Activated naive CD4-positive, alpha-beta T cell treated with anti-CD3 and anti-CD28 coated beads for 36 hours (primary cell): ENCODE data around the gene SYNE2. TPM values are rescaled to one million over a fixed set of nuclear protein-coding genes. Genes with fewer than 3 reads are reported as not detected.
"Not testable (repeated sequence)": the region's sequence is repeated elsewhere in the genome, so short reads cannot be mapped to it uniquely, and the experiment has no call there.

Experiments
- CTCF ChIA-PET: fragments of 350-600 bp; sonication (Branson Sonifier 250); formaldehyde crosslinking; loops from one replicate; lab custom pipeline; 2021; ENCODE audit warnings: antibody characterized with exemption; lab: Charles Lee
- DNase-seq: peaks from one replicate; pipeline ENCODE4 v3.0.0-alpha.2; 2020
- H3K27ac Mint-ChIP-seq: one replicate; pipeline ENCODE4 v1.8.0; 2021; ENCODE audit warnings: mild to moderate bottlenecking, mixed read lengths
- H3K27me3 Mint-ChIP-seq: one replicate; pipeline ENCODE4 v1.8.0; 2021; ENCODE audit warnings: low read depth, mixed read lengths
- H3K36me3 Mint-ChIP-seq: one replicate; pipeline ENCODE4 v1.8.0; 2021; ENCODE audit warnings: low read depth, mixed read lengths
- H3K4me1 Mint-ChIP-seq: one replicate; pipeline ENCODE4 v1.8.0; 2021; ENCODE audit warnings: low read depth, mixed read lengths
- H3K4me3 Mint-ChIP-seq: one replicate; pipeline ENCODE4 v1.8.0; 2021; ENCODE audit warnings: mild to moderate bottlenecking, moderate library complexity, mixed read lengths
- H3K9me3 Mint-ChIP-seq: one replicate; pipeline ENCODE4 v1.8.0; 2021; ENCODE audit warnings: mixed read lengths
- intact Hi-C: fragments of 100-400 bp; cut with micrococcal nuclease; formaldehyde crosslinking; loops from one replicate; pipeline ENCODE4 v1.15.1; 2023
- total RNA-seq, 2 experiments: library from RNA; stranded (reverse); gene quantifications; one replicate each; pipeline ENCODE4 v1.2.3, GENCODE V29; 2021

Gene SYNE2
- total RNA-seq, 2 experiments from 2014 or later, result 22.1 to 22.3 TPM

DNA sequence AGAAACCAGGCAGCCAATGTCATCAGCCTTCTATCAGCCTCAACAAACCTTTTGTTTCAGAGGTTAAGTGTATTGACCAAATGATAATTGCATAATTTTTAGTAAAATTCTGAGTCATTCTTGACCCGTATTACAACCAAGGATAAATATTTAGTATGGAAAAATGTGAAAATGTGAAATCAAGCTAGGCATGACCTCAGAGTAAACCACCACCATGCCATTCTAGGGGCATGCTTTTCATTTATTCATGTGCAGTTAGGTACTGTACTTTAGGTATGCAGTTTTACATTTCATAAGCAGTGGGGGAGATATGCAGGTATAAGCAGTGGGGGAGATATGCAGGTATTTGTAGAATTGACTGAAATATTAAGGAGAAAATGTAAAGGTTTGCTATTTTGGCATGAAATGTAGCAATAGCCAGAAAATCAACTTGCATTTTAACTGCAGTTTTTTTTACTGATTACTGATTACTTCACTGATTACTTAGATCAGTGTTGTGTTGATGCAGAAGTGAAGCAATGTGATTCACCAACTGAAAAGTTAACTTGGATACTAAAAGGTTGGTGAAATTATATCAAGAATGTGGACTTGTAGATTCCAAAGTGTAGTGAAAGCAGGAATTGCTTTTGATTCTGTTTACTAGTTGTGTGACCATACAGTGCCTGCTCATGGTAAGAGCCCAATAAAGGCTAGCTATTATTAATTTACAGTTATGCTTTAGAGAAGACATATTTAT, 257.2 kb downstream of the SYNE2 start:
- intact Hi-C loops, result no loop called here
- H3K27me3 Mint-ChIP-seq, result no peaks in the 10 kb centered on the region
- no peaks in the 10 kb centered on the region for H3K4me1 Mint-ChIP-seq
- H3K9me3 Mint-ChIP-seq, result no peaks in the 10 kb centered on the region
- DNase-seq, result no peak
- H3K27ac Mint-ChIP-seq, result no peak overlapping the region
- H3K4me3 Mint-ChIP-seq, result no peak overlapping the region
- H3K36me3 Mint-ChIP-seq, result peaks cover 8% of the 10 kb centered on the region
- CTCF ChIA-PET, result no interaction called here

DNA sequence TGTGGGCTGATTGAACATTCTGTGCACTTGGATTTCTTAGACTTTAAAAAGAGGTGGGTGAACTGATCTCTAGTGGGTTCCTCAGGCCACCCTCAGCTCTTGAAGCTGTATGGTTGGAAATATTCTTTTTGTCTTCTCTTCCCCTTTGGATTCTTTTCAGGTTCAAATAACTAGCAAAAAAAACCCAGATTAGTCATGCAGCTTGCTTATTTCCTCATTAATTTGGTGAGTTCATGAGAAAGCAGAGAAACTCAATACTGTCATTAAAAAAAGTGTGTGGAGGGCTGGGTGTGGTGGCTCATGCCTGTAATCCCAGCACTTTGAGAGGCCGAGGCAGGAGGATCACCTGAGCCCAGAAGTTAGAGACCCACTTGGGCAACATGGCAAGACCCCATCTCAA, 258.0 kb downstream of the SYNE2 start:
- Mint-ChIP-seq H3K27ac (no peak overlapping the region), H3K27me3 (no peaks in the 10 kb centered on the region), H3K4me1 (no peaks in the 10 kb centered on the region), H3K4me3 (no peak overlapping the region), H3K9me3 (no peaks in the 10 kb centered on the region), H3K36me3 (peaks cover 8% of the 10 kb centered on the region)
- CTCF ChIA-PET, result no interaction called here
- intact Hi-C loops, result no loop called here
- no peak for DNase-seq

DNA sequence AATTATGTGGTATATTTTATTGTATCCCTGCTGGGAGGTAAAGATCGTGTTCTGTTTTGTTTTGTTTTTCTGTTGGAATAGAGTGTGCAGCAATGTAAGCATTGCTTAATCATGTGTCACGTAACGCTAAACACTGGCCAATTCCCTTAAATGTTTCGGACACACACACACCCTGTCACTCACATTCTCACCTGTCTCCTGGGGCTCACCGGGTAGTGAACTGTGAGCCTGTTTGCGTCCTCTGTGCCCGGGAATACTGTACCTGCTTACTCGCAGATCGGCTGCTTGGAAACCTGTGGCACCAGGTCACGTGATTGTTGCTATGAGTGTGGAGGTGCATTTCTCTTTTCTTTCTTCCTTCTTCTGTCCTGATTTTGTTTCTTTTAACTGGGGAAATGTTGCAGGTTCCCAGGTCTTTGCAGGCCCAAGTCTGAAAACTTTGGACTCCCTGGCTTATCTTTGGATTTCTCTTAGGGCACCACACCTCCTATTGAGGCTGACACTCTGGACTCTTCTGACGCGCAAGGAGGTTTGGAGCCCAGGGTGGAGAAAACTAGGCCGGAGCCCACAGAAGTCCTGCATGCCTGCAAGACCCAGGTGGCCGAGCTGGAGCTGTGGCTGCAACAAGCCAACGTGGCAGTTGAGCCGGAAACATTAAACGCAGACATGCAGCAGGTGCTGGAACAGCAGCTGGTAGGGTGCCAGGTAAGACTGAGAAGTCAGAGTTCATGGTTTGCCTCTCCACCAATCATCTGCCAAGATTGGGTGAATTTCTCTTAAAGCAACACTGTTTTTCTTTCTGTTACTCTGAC, 260.3 kb downstream of the SYNE2 start:
- CTCF ChIA-PET, result interaction anchor here (0.6 kb wide), 1 partner anchor 660 kb away, joined by 3 read pairs; no protein-coding TSS in a partner anchor
- no peak for DNase-seq
- H3K36me3 Mint-ChIP-seq, result peaks cover 8% of the 10 kb centered on the region
- no peaks in the 10 kb centered on the region for H3K9me3 Mint-ChIP-seq
- intact Hi-C loops, result no loop called here
- H3K4me1 Mint-ChIP-seq, result no peaks in the 10 kb centered on the region
- no peak overlapping the region for H3K4me3 Mint-ChIP-seq
- H3K27me3 Mint-ChIP-seq, result no peaks in the 10 kb centered on the region
- H3K27ac Mint-ChIP-seq, result no peak overlapping the region

DNA sequence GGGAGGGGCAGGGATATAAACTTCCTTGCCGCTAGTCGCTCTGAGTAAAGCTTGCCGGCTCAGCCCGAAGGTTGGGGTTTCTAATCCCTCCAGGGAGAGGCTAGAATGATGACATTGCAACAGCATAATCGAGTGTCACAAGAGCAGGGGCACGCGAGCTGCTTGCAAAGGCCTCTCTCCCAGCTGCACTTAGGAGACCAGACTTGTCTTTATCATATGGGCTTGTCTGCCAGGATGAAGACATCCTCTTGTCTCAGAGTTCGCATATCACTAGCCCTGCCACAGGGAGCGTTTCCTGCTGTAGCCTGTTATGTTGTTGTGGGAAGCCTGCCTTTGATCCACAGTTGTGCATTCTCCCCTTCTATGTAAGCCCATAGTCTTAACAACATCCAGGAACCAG, 261.4 kb downstream of the SYNE2 start:
- no peak overlapping the region for H3K27ac Mint-ChIP-seq
- no peak for DNase-seq
- peaks cover 9% of the 10 kb centered on the region for H3K36me3 Mint-ChIP-seq
- CTCF ChIA-PET, result interaction anchor here (0.6 kb wide), 1 partner anchor 658 kb away, joined by 3 read pairs; no protein-coding TSS in a partner anchor
- no peaks in the 10 kb centered on the region for H3K9me3 Mint-ChIP-seq
- no peak overlapping the region for H3K4me3 Mint-ChIP-seq
- intact Hi-C loops, result no loop called here
- H3K27me3 Mint-ChIP-seq, result no peaks in the 10 kb centered on the region
- H3K4me1 Mint-ChIP-seq, result no peaks in the 10 kb centered on the region

DNA sequence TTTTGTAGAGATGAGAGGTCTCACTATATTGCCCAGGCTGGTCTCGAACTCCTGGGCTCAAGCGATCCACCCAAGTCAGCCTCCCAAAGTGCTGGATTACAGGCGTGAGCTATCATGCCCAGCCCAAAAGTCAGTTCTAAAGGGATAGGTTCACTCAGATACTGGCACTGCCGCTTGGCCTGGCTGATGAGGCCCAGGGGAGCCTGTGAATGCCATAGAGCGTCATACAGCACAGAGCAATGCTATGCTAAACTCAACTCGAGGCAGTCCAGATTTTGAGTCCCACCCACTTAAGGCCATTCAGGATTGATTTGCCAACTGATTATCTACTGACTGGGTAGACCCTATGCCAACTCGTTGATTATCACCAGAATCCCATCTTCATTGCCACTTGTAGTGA, 262.0 kb downstream of the SYNE2 start:
- DNase-seq, result no peak
- H3K9me3 Mint-ChIP-seq, result no peaks in the 10 kb centered on the region
- intact Hi-C loops, result no loop called here
- no peak overlapping the region for H3K4me3 Mint-ChIP-seq
- H3K36me3 Mint-ChIP-seq, result peaks cover 10% of the 10 kb centered on the region
- no peaks in the 10 kb centered on the region for H3K27me3 Mint-ChIP-seq
- H3K27ac Mint-ChIP-seq, result no peak overlapping the region
- CTCF ChIA-PET, result interaction anchor here (0.6 kb wide), 1 partner anchor 36 kb away, joined by 3 read pairs; no protein-coding TSS in a partner anchor
- H3K4me1 Mint-ChIP-seq, result peaks cover 2% of the 10 kb centered on the region

DNA sequence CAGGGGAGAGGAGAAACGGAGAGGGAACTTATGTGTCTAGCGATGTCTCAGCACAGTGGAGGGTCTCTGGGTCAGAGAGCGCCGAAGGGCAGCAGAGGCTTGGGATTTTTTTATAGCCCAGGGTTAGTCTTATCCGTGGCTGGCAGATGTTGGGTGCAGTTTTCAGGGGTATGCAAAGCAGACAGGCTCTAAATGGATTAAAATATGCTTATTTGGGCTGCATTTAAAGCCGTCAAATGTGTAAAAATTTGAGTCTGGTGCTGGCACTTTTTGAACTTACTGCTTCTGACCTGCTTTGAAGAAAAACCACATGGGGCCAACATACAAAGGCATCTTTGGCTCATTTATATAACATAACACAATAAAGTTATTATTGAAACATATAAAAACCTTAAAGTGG, 262.6 kb downstream of the SYNE2 start:
- CTCF ChIA-PET, result no interaction called here
- Mint-ChIP-seq H3K9me3 (no peaks in the 10 kb centered on the region), H3K27me3 (no peaks in the 10 kb centered on the region), H3K36me3 (peaks cover 10% of the 10 kb centered on the region), H3K4me3 (no peak overlapping the region), H3K27ac (no peak overlapping the region), H3K4me1 (peaks cover 2% of the 10 kb centered on the region)
- DNase-seq, result no peak
- intact Hi-C loops, result no loop called here

DNA sequence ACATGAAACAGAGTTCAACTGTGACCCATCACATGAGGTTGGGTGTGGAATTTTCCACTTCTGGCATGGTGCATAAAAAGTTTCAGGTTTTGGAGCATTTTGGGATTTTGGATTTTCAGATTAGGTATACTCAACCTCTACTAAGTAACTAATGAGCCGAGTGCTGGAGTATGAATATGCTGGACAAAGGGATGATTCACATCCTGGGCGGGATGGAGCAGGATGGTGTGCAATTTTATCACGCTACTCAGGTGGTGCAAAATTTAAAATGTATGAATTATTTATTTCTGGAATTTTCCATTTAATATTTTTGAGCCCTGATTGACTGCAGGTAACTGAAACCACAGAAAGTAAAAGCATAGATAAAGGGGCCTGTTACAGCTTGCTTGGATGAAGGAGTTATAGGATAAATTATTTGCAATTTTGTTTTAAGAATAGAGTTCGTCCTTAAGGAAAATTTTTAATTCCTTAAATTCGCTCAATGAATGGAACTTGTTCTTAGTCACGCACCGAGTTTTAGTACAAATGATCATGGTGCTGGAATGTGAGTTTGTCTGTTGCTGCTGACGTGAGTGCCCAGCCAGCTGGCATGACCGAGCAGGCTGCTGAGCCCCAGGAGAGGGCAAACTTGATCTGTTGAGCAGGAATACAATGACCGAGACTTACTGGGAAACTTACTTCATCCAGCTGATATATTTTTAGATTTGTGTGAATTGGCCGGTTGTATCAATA, 265.0 kb downstream of the SYNE2 start:
- Mint-ChIP-seq H3K9me3 (no peaks in the 10 kb centered on the region), H3K27me3 (no peaks in the 10 kb centered on the region), H3K4me3 (no peak overlapping the region), H3K27ac (no peak overlapping the region), H3K36me3 (peaks cover 14% of the 10 kb centered on the region), H3K4me1 (peaks cover 2% of the 10 kb centered on the region)
- no peak for DNase-seq
- intact Hi-C loops, result no loop called here
- CTCF ChIA-PET, result no interaction called here

DNA sequence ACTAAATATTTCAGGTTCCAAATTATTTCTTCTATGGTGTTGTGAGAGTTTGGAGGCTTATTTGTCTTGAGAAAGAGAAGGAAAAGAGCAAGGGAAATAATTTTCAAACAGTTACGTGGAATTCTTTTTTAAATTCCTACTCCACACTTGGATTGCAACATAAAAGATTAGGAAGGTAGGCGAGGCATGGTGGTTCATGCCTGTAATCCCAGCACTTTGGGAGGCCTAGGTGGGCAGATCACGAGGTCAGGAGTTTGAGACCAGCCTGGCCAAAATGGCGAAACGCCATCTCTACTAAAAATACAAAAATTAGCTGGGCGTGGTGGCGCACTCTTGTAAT, 265.6 kb downstream of the SYNE2 start:
- CTCF ChIA-PET, H3K4me3 Mint-ChIP-seq, intact Hi-C loops, H3K27me3 Mint-ChIP-seq, H3K4me1 Mint-ChIP-seq, DNase-seq, H3K27ac Mint-ChIP-seq, H3K9me3 Mint-ChIP-seq: not testable (repeated sequence)
- peaks cover 12% of the 10 kb centered on the region for H3K36me3 Mint-ChIP-seq

DNA sequence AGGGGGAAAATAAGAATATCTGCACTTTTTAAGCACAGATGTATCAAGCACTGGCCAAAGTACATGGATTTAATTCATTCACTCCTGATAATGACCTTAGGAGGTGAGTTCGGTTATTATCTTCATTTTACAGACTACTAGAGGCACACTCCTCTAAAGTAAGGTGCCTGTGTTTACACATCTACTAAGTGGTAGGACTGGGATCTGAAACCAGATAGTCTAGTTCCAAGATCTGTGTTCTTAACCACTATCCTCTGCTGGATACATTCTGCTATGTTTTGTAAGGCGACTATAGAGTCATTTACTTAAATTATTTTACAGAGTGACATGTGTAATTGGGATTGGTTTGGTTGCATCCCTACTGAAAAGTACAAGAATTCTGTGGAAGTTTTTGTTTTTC, 266.1 kb downstream of the SYNE2 start:
- H3K4me3 Mint-ChIP-seq, result no peak overlapping the region
- H3K27me3 Mint-ChIP-seq, result no peaks in the 10 kb centered on the region
- H3K27ac Mint-ChIP-seq, result no peak overlapping the region
- H3K4me1 Mint-ChIP-seq, result peaks cover 9% of the 10 kb centered on the region
- CTCF ChIA-PET, result no interaction called here
- peaks cover 11% of the 10 kb centered on the region for H3K36me3 Mint-ChIP-seq
- intact Hi-C loops, result no loop called here
- no peak for DNase-seq
- no peaks in the 10 kb centered on the region for H3K9me3 Mint-ChIP-seq

DNA sequence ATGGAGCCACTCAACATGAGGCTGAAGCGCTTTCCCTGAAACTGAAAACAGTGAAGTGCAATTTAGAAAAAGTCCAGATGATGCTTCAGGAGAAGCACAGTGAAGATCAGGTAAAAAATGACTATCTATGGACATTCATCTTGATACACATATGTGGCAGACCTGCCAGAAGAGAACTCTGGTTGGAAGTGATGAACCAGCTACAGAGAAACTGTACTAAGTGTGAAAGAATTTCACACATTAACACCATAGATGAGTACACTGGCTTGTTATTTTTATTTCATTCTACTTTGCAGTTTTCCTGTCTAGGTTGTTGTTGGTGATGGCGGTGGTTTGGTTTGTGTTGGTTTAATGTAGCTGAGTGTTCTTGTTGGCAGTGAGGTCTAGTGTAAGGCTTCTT, 266.7 kb downstream of the SYNE2 start:
- no peak overlapping the region for H3K27ac Mint-ChIP-seq

DNA sequence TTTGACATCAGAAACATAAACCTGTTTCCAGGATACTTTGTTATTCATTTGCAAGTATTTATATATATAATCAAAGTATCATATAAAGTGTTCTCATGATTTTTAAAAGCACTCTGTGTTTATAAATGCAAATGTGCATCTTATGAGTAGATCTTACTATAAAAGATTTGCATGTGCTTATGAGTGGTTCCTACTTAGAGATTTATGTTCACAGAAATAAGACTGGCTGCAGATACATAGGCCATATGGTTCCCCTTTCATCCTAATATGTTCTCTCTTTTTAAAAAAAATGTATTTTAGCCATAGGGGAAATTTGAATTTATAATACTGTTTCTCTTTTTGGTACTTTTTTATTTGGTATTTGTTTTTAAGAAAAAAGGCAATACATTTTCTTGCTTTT, 267.2 kb downstream of the SYNE2 start:
- H3K4me3 Mint-ChIP-seq, result no peak overlapping the region
- no peak overlapping the region for H3K27ac Mint-ChIP-seq
- intact Hi-C loops, result no loop called here
- H3K9me3 Mint-ChIP-seq, result no peaks in the 10 kb centered on the region
- H3K4me1 Mint-ChIP-seq, result peaks cover 9% of the 10 kb centered on the region
- no peaks in the 10 kb centered on the region for H3K27me3 Mint-ChIP-seq
- CTCF ChIA-PET, result no interaction called here
- peaks cover 11% of the 10 kb centered on the region for H3K36me3 Mint-ChIP-seq
- DNase-seq, result no peak

More for the DNA sequence above, 266.7 kb downstream of the SYNE2 start:
- Mint-ChIP-seq H3K4me1 (peaks cover 9% of the 10 kb centered on the region), H3K27me3 (no peaks in the 10 kb centered on the region), H3K9me3 (no peaks in the 10 kb centered on the region), H3K4me3 (no peak overlapping the region), H3K36me3 (peaks cover 11% of the 10 kb centered on the region)
- CTCF ChIA-PET, result no interaction called here
- DNase-seq, result peak; percentile 21
- intact Hi-C loops, result no loop called here

DNA sequence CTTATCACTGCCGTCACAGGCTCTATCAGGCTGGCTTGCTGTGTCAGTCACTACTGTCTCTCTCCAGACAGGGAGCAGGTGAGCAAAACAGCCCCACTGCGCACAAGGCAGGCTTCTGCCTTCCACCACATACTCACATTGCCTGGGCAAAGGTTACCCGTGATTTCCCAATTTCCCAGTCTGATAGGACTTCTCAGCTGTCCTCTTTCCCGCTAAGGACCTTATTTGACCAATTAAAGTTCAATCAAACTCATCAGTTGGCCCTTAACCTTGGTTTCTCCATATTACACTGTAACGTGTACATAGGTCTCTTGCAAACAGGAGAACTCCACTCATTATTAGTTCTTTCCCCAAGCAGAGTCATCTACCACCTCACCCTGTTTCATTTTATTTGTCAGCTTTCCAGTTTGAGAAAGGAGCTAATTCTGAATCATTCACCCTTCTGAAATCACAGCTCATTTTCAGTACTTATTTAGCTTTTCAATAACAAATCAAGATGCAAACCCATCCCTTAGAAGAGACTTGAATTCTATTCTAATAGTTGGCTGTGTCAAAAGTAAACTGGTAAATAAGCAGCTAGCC, 270.5 kb downstream of the SYNE2 start:
- Mint-ChIP-seq H3K27ac (no peak overlapping the region), H3K4me1 (peaks cover 9% of the 10 kb centered on the region), H3K36me3 (peaks cover 14% of the 10 kb centered on the region), H3K27me3 (no peaks in the 10 kb centered on the region), H3K4me3 (no peak overlapping the region), H3K9me3 (no peaks in the 10 kb centered on the region)
- DNase-seq, result no peak
- intact Hi-C loops, result loop anchor here (1.0 kb wide), 1 partner anchor 259 kb away; no protein-coding TSS in a partner anchor
- CTCF ChIA-PET, result interaction anchor here (0.7 kb wide), 1 partner anchor 172 kb away, joined by 4 read pairs; no protein-coding TSS in a partner anchor
